ENCODE data around the gene ACAP1.
"Not testable (repeated sequence)": the region's sequence is repeated elsewhere in the genome, so short reads cannot be mapped to it uniquely, and the experiment has no call there.

Gene ACAP1

GRCh38 chr17:7363311-7363710 is 27.0 kb downstream of the ACAP1 start:
- no peak overlapping the region for H3K4me3 Mint-ChIP-seq
- no peak overlapping the region for H3K27ac Mint-ChIP-seq
- CTCF ChIA-PET: interaction anchor here (0.6 kb wide), 1 partner anchor 324 kb away, joined by 3 read pairs; no protein-coding TSS in a partner anchor
- DNase-seq: no peak
- no peaks in the 10 kb centered on the region for H3K9me3 Mint-ChIP-seq
- no peaks in the 10 kb centered on the region for H3K36me3 Mint-ChIP-seq
- peaks cover 43% of the 10 kb centered on the region for H3K27me3 Mint-ChIP-seq
- no peaks in the 10 kb centered on the region for H3K4me1 Mint-ChIP-seq

GRCh38 chr17:7365963-7366362 is 29.6 kb downstream of the ACAP1 start:
- DNase-seq, H3K36me3 Mint-ChIP-seq, H3K9me3 Mint-ChIP-seq, H3K4me1 Mint-ChIP-seq, CTCF ChIA-PET, H3K4me3 Mint-ChIP-seq, H3K27ac Mint-ChIP-seq: not testable (repeated sequence)
- H3K27me3 Mint-ChIP-seq: peaks cover 58% of the 10 kb centered on the region

GRCh38 chr17:7367083-7367482 is 30.8 kb downstream of the ACAP1 start:
- Mint-ChIP-seq H3K36me3 (no peaks in the 10 kb centered on the region), H3K27ac (no peak overlapping the region), H3K9me3 (no peaks in the 10 kb centered on the region), H3K27me3 (peaks cover 57% of the 10 kb centered on the region), H3K4me3 (no peak overlapping the region), H3K4me1 (no peaks in the 10 kb centered on the region)
- no peak for DNase-seq
- CTCF ChIA-PET: no interaction called here

- Mint-ChIP-seq H3K27me3 (peaks cover 62% of the 10 kb centered on the region), H3K4me3 (no peak overlapping the region), H3K36me3 (no peaks in the 10 kb centered on the region), H3K4me1 (no peaks in the 10 kb centered on the region), H3K9me3 (no peaks in the 10 kb centered on the region), H3K27ac (no peak overlapping the region)
- no peak for DNase-seq
- CTCF ChIA-PET: interaction anchor here (0.6 to 1.0 kb wide), 3 partner anchors 12 to 279 kb away, joined by 3 to 4 read pairs (median 3); no protein-coding TSS in a partner anchor
These were observed 31.7 kb downstream of the ACAP1 start for GRCh38 chr17:7367918-7368598.

- not testable (repeated sequence) for H3K4me1 Mint-ChIP-seq, H3K9me3 Mint-ChIP-seq, H3K36me3 Mint-ChIP-seq, H3K27ac Mint-ChIP-seq, H3K4me3 Mint-ChIP-seq, DNase-seq
- H3K27me3 Mint-ChIP-seq: peaks cover 57% of the 10 kb centered on the region
- CTCF ChIA-PET: interaction anchor here (0.6 to 1.0 kb wide), 3 partner anchors 12 to 279 kb away, joined by 3 to 4 read pairs (median 3); no protein-coding TSS in a partner anchor
These were observed 32.3 kb downstream of the ACAP1 start for GRCh38 chr17:7368599-7368994.

- H3K4me1 Mint-ChIP-seq: no peaks in the 10 kb centered on the region
- no peak overlapping the region for H3K27ac Mint-ChIP-seq
- H3K4me3 Mint-ChIP-seq: no peak overlapping the region
- peaks cover 56% of the 10 kb centered on the region for H3K27me3 Mint-ChIP-seq
- H3K9me3 Mint-ChIP-seq: no peaks in the 10 kb centered on the region
- no peaks in the 10 kb centered on the region for H3K36me3 Mint-ChIP-seq
- CTCF ChIA-PET: interaction anchor here (1.6 kb wide), 1 partner anchor 14 kb away, joined by 6 read pairs; the partner anchor contains the start of gene TMEM95
- no peak for DNase-seq
These were observed 33.5 kb downstream of the ACAP1 start for GRCh38 chr17:7369825-7370224.

- Mint-ChIP-seq H3K4me3 (no peak overlapping the region), H3K9me3 (no peaks in the 10 kb centered on the region), H3K27ac (no peak overlapping the region), H3K27me3 (peaks cover 56% of the 10 kb centered on the region), H3K36me3 (no peaks in the 10 kb centered on the region), H3K4me1 (no peaks in the 10 kb centered on the region)
- no peak for DNase-seq
- CTCF ChIA-PET: interaction anchor here (1.6 kb wide), 1 partner anchor 16 kb away, joined by 6 read pairs; the partner anchor contains the start of gene TMEM95
These were observed 34.5 kb downstream of the ACAP1 start for GRCh38 chr17:7370853-7371252.

GRCh38 chr17:7374353-7374752 is 38.0 kb downstream of the ACAP1 start:
- CTCF ChIA-PET: interaction anchor here (2.2 kb wide), 1 partner anchor 18 kb away, joined by 6 read pairs; no protein-coding TSS in a partner anchor
- Mint-ChIP-seq H3K4me1 (no peaks in the 10 kb centered on the region), H3K4me3 (no peak overlapping the region), H3K27me3 (peaks cover 53% of the 10 kb centered on the region), H3K27ac (no peak overlapping the region), H3K36me3 (peaks cover 2% of the 10 kb centered on the region), H3K9me3 (peaks cover 3% of the 10 kb centered on the region)
- no peak for DNase-seq

- DNase-seq: no peak
- Mint-ChIP-seq H3K27ac (no peak overlapping the region), H3K4me1 (peaks cover 11% of the 10 kb centered on the region), H3K4me3 (no peak overlapping the region), H3K9me3 (peaks cover 7% of the 10 kb centered on the region), H3K36me3 (peaks cover 2% of the 10 kb centered on the region), H3K27me3 (peaks cover 65% of the 10 kb centered on the region)
- CTCF ChIA-PET: no interaction called here
These were observed 42.8 kb downstream of the ACAP1 start for GRCh38 chr17:7379134-7379533.

GRCh38 chr17:7380321-7380720 is 44.0 kb downstream of the ACAP1 start:
- CTCF ChIA-PET: no interaction called here
- H3K4me1 Mint-ChIP-seq: peaks cover 17% of the 10 kb centered on the region
- DNase-seq: no peak
- H3K27me3 Mint-ChIP-seq: peaks cover 65% of the 10 kb centered on the region
- peaks cover 7% of the 10 kb centered on the region for H3K9me3 Mint-ChIP-seq
- peaks cover 2% of the 10 kb centered on the region for H3K36me3 Mint-ChIP-seq
- H3K4me3 Mint-ChIP-seq: no peak overlapping the region
- H3K27ac Mint-ChIP-seq: no peak overlapping the region

- H3K36me3 Mint-ChIP-seq: peaks cover 6% of the 10 kb centered on the region
- H3K27ac Mint-ChIP-seq: no peak within 1 kb of the TSS
- peaks cover 20% of the 10 kb centered on the region for H3K4me1 Mint-ChIP-seq
These were observed 44.7 kb downstream of the ACAP1 start, which contains the start of gene TNK1 for GRCh38 chr17:7380855-7381683. Gene TNK1 (plus strand): TSS chr17:7381089. CDS start chr17:7382927, 1,838 bp downstream.

GRCh38 chr17:7382901-7383300 is 46.6 kb downstream of the ACAP1 start:
- Mint-ChIP-seq H3K9me3 (peaks cover 7% of the 10 kb centered on the region), H3K27ac (no peak overlapping the region), H3K36me3 (peaks cover 11% of the 10 kb centered on the region), H3K4me1 (peaks cover 25% of the 10 kb centered on the region), H3K27me3 (peaks cover 55% of the 10 kb centered on the region), H3K4me3 (peak overlapping the region; percentile 50)
- CTCF ChIA-PET: no interaction called here
- no peak for DNase-seq

More at GRCh38 chr17:7380855-7381683, 44.7 kb downstream of the ACAP1 start, which contains the start of gene TNK1:
- Mint-ChIP-seq H3K9me3 (peaks cover 7% of the 10 kb centered on the region), H3K27me3 (peaks cover 65% of the 10 kb centered on the region), H3K4me3 (no peak within 1 kb of the TSS)
- DNase-seq: no peak
- CTCF ChIA-PET: no interaction called here

GRCh38 chr17:7383371-7383741 is 47.0 kb downstream of the ACAP1 start:
- CTCF ChIA-PET: no interaction called here
- no peak for DNase-seq
- H3K27me3 Mint-ChIP-seq: peaks cover 51% of the 10 kb centered on the region
- H3K27ac Mint-ChIP-seq: no peak overlapping the region
- H3K4me3 Mint-ChIP-seq: peak overlapping the region; percentile 50
- H3K4me1 Mint-ChIP-seq: peaks cover 25% of the 10 kb centered on the region
- H3K9me3 Mint-ChIP-seq: peaks cover 7% of the 10 kb centered on the region
- H3K36me3 Mint-ChIP-seq: peaks cover 13% of the 10 kb centered on the region

GRCh38 chr17:7383742-7384488 is 47.6 kb downstream of the ACAP1 start:
- peaks cover 47% of the 10 kb centered on the region for H3K27me3 Mint-ChIP-seq
- CTCF ChIA-PET: interaction anchor here (1.1 kb wide), 1 partner anchor 131 kb away, joined by 3 read pairs; no protein-coding TSS in a partner anchor
- peak overlapping the region; percentile 49 for H3K27ac Mint-ChIP-seq
- peak; percentile 87 for DNase-seq
- peaks cover 7% of the 10 kb centered on the region for H3K9me3 Mint-ChIP-seq
- peak overlapping the region; percentile 74 for H3K4me3 Mint-ChIP-seq
- peaks cover 17% of the 10 kb centered on the region for H3K36me3 Mint-ChIP-seq
- H3K4me1 Mint-ChIP-seq: peaks cover 25% of the 10 kb centered on the region

All from activated naive CD4-positive, alpha-beta T cell treated with anti-CD3 and anti-CD28 coated beads, Interleukin-2, amount 10 ng/mL, durations not matched to agents 7 days and 5 days (primary cell).